SK-N-SH treated with all-trans-retinoic acid at 6 μM for 48 hours (cell line): ENCODE data around the gene DIP2C.

Experiments used
- ATAC-seq: fragments of 200-7000 bp; cut with Tn5 transposase; 3 replicates; pipeline ENCODE4 v1.9.1; 2020; ENCODE audit warnings: mild to moderate bottlenecking, moderate library complexity
- ARNTL ChIP-seq: fragments of 450-650 bp; formaldehyde crosslinking; IDR thresholded peaks from 2 replicates; pipeline ENCODE4 v1.5.0; 2020; ENCODE audit warnings: low read depth, mild to moderate bottlenecking, moderate library complexity, borderline replicate concordance
- BACH2 ChIP-seq: fragments of 250-450 bp; sonication (Bioruptor Pico); IDR thresholded peaks from 2 replicates; pipeline ENCODE4 v1.9.0; 2021; ENCODE audit warnings: mild to moderate bottlenecking, borderline replicate concordance
- CSDC2 ChIP-seq: fragments of 250-450 bp; sonication (Bioruptor Pico); IDR thresholded peaks from 2 replicates; pipeline ENCODE4 v1.5.0; 2020; ENCODE audit warnings: mild to moderate bottlenecking, moderate library complexity
- ESRRG ChIP-seq: fragments of 250-450 bp; sonication (Bioruptor Pico); IDR thresholded peaks from 2 replicates; pipeline ENCODE4 v1.6.1; 2021; ENCODE audit warnings: mild to moderate bottlenecking
- ISL1 ChIP-seq: fragments of 250-450 bp; sonication (Bioruptor Pico); IDR thresholded peaks from 2 replicates; pipeline ENCODE4 v2.1.2; 2022; ENCODE audit warnings: mild to moderate bottlenecking, moderate library complexity
- OSR1 ChIP-seq: fragments of 250-450 bp; sonication (Bioruptor Pico); IDR thresholded peaks from 2 replicates; pipeline ENCODE4 v1.8.0; 2022; ENCODE audit warnings: moderate library complexity, mild to moderate bottlenecking, inconsistent platforms
- PPARA ChIP-seq: fragments of 250-450 bp; sonication (Bioruptor Pico); IDR thresholded peaks from 2 replicates; pipeline ENCODE4 v1.5.0; 2020; ENCODE audit warnings: mild to moderate bottlenecking, borderline replicate concordance
- RARB ChIP-seq: fragments of 250-450 bp; sonication (Bioruptor Pico); IDR thresholded peaks from 2 replicates; pipeline ENCODE4 v1.8.0; 2021; ENCODE audit warnings: mild to moderate bottlenecking, moderate library complexity
- SNAI2 ChIP-seq: fragments of 250-450 bp; sonication (Bioruptor Pico); IDR thresholded peaks from 2 replicates; pipeline ENCODE4 v1.5.0; 2020; ENCODE audit warnings: mild to moderate bottlenecking, moderate library complexity
- TOX ChIP-seq: fragments of 250-450 bp; sonication (Bioruptor Pico); IDR thresholded peaks from 2 replicates; pipeline ENCODE4 v1.8.0; 2021; ENCODE audit warnings: mild to moderate bottlenecking, moderate library complexity, borderline replicate concordance
- ZC3H10 ChIP-seq: fragments of 250-450 bp; sonication (Bioruptor Pico); IDR thresholded peaks from 2 replicates; pipeline ENCODE4 v1.5.1; 2021; ENCODE audit warnings: mild to moderate bottlenecking, moderate library complexity
- ZFP30 ChIP-seq: fragments of 450-650 bp; formaldehyde crosslinking; IDR thresholded peaks from 2 replicates; pipeline ENCODE4 v1.5.0; 2022; ENCODE audit warnings: mild to moderate bottlenecking, moderate library complexity
- ZNF565 ChIP-seq: fragments of 450-650 bp; formaldehyde crosslinking; conservative IDR thresholded peaks from 2 replicates; pipeline ENCODE4 v1.5.0; 2020; ENCODE audit warnings: low read depth, mild to moderate bottlenecking, moderate library complexity
- ZNF70 ChIP-seq: fragments of 450-650 bp; formaldehyde crosslinking; IDR thresholded peaks from 2 replicates; pipeline ENCODE4 v1.5.0; 2020; ENCODE audit warnings: mild to moderate bottlenecking, moderate library complexity
- ZNF8 ChIP-seq: fragments of 450-650 bp; formaldehyde crosslinking; IDR thresholded peaks from 2 replicates; pipeline ENCODE4 v1.5.0; 2020; ENCODE audit warnings: mild to moderate bottlenecking, moderate library complexity
- TF ChIP-seq, protein P1 (sequence below): fragments of 250-450 bp; sonication (Bioruptor Pico); IDR thresholded peaks from 2 replicates; pipeline ENCODE4 v1.5.1; 2021; ENCODE audit warnings: mild to moderate bottlenecking, moderate library complexity
- TF ChIP-seq, protein P2 (sequence below): fragments of 250-450 bp; sonication (Bioruptor Pico); IDR thresholded peaks from 2 replicates; pipeline ENCODE4 v1.5.0; 2020; ENCODE audit warnings: mild to moderate bottlenecking, moderate library complexity
- TF ChIP-seq, protein P3 (sequence below): fragments of 250-450 bp; sonication (Bioruptor Pico); IDR thresholded peaks from 2 replicates; pipeline ENCODE4 v1.5.1; 2020; ENCODE audit warnings: low read depth, mild to moderate bottlenecking, moderate library complexity
- TF ChIP-seq, protein P4 (sequence below): fragments of 250-450 bp; sonication (Bioruptor Pico); IDR thresholded peaks from 2 replicates; pipeline ENCODE4 v1.8.0; 2021; ENCODE audit warnings: low read depth, mild to moderate bottlenecking, moderate library complexity, borderline replicate concordance
- TF ChIP-seq, protein P5 (sequence below): fragments of 250-450 bp; sonication (Bioruptor Pico); IDR thresholded peaks from 2 replicates; pipeline ENCODE4 v1.8.0; 2020; ENCODE audit warnings: mild to moderate bottlenecking, moderate library complexity, borderline replicate concordance

The DIP2C gene

DNA sequence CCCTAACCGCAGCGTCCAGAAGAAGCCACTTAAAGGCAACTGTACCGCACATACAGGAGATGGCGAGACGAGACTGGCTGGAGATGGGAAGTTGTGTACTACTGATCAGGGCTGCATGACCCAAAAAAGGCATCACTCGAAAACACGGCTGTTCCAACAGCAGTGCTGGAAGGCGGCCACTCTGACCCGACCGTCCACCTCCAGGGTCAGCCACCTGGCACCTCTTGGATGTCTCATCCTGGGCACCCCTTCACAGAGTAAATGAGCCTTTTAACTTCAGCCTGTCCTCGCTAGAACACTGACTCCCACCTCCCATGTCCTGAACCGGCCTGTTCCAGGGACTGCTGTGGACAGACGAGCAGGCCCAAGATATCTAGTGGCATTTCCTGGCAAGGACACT lies 180.7 kb downstream of the DIP2C start:
- no peak for ATAC-seq
- TF ChIP-seq ZNF8 (CRISPR knock-in tag) (no peak), ZNF565 (CRISPR knock-in tag) (no peak), OSR1 (CRISPR knock-in tag) (no peak), RARB (CRISPR knock-in tag) (no peak), BACH2 (CRISPR knock-in tag) (no peak), ISL1 (CRISPR knock-in tag) (no peak), ZC3H10 (CRISPR knock-in tag) (no peak), ARNTL (CRISPR knock-in tag) (no peak), CSDC2 (CRISPR knock-in tag) (no peak), SNAI2 (CRISPR knock-in tag) (no peak), ESRRG (CRISPR knock-in tag) (no peak), TOX (CRISPR knock-in tag) (no peak)
- TF ChIP-seq, protein P1, sequence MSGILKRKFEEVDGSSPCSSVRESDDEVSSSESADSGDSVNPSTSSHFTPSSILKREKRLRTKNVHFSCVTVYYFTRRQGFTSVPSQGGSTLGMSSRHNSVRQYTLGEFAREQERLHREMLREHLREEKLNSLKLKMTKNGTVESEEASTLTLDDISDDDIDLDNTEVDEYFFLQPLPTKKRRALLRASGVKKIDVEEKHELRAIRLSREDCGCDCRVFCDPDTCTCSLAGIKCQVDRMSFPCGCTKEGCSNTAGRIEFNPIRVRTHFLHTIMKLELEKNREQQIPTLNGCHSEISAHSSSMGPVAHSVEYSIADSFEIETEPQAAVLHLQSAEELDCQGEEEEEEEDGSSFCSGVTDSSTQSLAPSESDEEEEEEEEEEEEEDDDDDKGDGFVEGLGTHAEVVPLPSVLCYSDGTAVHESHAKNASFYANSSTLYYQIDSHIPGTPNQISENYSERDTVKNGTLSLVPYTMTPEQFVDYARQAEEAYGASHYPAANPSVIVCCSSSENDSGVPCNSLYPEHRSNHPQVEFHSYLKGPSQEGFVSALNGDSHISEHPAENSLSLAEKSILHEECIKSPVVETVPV (CRISPR knock-in tag), result no peak
- TF ChIP-seq, protein P2, sequence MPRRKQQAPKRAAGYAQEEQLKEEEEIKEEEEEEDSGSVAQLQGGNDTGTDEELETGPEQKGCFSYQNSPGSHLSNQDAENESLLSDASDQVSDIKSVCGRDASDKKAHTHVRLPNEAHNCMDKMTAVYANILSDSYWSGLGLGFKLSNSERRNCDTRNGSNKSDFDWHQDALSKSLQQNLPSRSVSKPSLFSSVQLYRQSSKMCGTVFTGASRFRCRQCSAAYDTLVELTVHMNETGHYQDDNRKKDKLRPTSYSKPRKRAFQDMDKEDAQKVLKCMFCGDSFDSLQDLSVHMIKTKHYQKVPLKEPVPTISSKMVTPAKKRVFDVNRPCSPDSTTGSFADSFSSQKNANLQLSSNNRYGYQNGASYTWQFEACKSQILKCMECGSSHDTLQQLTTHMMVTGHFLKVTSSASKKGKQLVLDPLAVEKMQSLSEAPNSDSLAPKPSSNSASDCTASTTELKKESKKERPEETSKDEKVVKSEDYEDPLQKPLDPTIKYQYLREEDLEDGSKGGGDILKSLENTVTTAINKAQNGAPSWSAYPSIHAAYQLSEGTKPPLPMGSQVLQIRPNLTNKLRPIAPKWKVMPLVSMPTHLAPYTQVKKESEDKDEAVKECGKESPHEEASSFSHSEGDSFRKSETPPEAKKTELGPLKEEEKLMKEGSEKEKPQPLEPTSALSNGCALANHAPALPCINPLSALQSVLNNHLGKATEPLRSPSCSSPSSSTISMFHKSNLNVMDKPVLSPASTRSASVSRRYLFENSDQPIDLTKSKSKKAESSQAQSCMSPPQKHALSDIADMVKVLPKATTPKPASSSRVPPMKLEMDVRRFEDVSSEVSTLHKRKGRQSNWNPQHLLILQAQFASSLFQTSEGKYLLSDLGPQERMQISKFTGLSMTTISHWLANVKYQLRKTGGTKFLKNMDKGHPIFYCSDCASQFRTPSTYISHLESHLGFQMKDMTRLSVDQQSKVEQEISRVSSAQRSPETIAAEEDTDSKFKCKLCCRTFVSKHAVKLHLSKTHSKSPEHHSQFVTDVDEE (CRISPR knock-in tag), result no peak
- TF ChIP-seq, protein P3, sequence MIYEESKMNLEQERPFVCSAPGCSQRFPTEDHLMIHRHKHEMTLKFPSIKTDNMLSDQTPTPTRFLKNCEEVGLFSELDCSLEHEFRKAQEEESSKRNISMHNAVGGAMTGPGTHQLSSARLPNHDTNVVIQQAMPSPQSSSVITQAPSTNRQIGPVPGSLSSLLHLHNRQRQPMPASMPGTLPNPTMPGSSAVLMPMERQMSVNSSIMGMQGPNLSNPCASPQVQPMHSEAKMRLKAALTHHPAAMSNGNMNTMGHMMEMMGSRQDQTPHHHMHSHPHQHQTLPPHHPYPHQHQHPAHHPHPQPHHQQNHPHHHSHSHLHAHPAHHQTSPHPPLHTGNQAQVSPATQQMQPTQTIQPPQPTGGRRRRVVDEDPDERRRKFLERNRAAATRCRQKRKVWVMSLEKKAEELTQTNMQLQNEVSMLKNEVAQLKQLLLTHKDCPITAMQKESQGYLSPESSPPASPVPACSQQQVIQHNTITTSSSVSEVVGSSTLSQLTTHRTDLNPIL (CRISPR knock-in tag), result no peak

DNA sequence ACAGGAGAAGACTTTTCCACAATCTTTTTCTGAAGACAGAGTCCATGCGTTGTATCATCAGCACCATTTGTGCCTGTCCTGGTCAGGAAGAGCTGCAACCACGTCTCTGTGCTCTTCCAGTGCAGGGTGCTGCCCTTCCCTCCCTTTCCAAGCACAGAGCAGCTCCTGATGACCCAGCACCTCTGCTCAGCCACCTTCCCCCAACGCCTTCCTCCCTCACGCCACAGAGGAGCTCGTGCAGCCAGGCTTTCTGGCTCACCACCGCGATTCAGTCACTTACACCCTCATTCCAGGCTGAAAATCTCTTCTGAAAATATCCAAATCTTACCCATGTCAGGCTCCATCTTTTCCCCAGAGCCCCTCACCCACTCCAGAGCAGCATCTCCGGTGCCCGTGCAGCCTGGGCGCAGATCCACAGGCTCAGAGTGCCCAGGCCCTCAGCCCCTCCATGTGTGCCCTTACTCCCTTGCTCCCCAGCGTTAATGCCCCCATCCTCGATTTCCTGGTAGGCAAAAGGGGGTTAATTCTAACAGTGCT lies 181.5 kb downstream of the DIP2C start:
- no peak for ATAC-seq
- TF ChIP-seq BACH2 (CRISPR knock-in tag) (no peak), ZNF8 (CRISPR knock-in tag) (no peak), PPARA (CRISPR knock-in tag) (no peak), ZC3H10 (CRISPR knock-in tag) (no peak), OSR1 (CRISPR knock-in tag) (no peak), ARNTL (CRISPR knock-in tag) (no peak)
- TF ChIP-seq, protein P4, sequence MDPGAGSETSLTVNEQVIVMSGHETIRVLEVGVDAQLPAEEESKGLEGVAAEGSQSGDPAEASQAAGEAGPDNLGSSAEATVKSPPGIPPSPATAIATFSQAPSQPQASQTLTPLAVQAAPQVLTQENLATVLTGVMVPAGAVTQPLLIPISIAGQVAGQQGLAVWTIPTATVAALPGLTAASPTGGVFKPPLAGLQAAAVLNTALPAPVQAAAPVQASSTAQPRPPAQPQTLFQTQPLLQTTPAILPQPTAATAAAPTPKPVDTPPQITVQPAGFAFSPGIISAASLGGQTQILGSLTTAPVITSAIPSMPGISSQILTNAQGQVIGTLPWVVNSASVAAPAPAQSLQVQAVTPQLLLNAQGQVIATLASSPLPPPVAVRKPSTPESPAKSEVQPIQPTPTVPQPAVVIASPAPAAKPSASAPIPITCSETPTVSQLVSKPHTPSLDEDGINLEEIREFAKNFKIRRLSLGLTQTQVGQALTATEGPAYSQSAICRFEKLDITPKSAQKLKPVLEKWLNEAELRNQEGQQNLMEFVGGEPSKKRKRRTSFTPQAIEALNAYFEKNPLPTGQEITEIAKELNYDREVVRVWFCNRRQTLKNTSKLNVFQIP, result no peak

DNA sequence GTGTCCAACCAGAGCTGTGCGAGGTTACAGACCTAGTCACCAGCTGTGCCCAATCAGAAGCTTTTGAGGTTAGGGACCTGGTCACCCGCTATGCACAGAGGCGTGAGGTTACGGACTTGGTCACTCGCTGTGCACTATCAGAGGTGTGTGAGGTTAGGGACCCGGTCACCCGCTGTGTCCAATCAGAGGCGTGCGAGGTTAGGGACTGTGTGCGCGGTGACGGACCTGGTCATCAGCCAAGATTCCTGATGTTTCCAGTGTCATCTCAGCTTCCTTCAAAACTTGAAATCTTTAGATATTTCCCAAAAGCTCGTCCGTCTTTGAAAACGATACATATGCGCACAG lies 182.1 kb downstream of the DIP2C start:
- ATAC-seq, result no peak
- TF ChIP-seq SNAI2 (CRISPR knock-in tag) (no peak), ZFP30 (CRISPR knock-in tag) (no peak), OSR1 (CRISPR knock-in tag) (no peak), ZNF8 (CRISPR knock-in tag) (no peak), ARNTL (CRISPR knock-in tag) (no peak), ZNF70 (CRISPR knock-in tag) (no peak), CSDC2 (CRISPR knock-in tag) (no peak), ZC3H10 (CRISPR knock-in tag) (no peak), TOX (CRISPR knock-in tag) (no peak), ISL1 (CRISPR knock-in tag) (no peak)
- TF ChIP-seq, protein P5, sequence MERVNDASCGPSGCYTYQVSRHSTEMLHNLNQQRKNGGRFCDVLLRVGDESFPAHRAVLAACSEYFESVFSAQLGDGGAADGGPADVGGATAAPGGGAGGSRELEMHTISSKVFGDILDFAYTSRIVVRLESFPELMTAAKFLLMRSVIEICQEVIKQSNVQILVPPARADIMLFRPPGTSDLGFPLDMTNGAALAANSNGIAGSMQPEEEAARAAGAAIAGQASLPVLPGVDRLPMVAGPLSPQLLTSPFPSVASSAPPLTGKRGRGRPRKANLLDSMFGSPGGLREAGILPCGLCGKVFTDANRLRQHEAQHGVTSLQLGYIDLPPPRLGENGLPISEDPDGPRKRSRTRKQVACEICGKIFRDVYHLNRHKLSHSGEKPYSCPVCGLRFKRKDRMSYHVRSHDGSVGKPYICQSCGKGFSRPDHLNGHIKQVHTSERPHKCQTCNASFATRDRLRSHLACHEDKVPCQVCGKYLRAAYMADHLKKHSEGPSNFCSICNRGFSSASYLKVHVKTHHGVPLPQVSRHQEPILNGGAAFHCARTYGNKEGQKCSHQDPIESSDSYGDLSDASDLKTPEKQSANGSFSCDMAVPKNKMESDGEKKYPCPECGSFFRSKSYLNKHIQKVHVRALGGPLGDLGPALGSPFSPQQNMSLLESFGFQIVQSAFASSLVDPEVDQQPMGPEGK, result no peak
- TF ChIP-seq, protein P4, result no peak
